ENCODE results near the gene MRPL58. TPM values are rescaled to one million over a fixed set of nuclear protein-coding genes. Genes with fewer than 3 reads are reported as not detected.
"Not testable (repeated sequence)": the region's sequence is repeated elsewhere in the genome, so short reads cannot be mapped to it uniquely, and the experiment has no call there.

Gene MRPL58
- total and polyA plus RNA-seq, 3 experiments from 2014 or later: 48.0 to 68.8 (median 65.5) TPM

- no peaks in the 10 kb centered on the region for H3K36me3 Mint-ChIP-seq
- no peak overlapping the region for H3K27ac Mint-ChIP-seq
- H3K4me3 ChIP-seq (ENCODE audit: low read length): no peak overlapping the region
- no peaks in the 10 kb centered on the region for H3K9me3 ChIP-seq (ENCODE audit: low read length)
- H3K27me3 ChIP-seq (ENCODE audit: insufficient read depth, low read length, poor library complexity, severe bottlenecking): no peaks in the 10 kb centered on the region
- H3K27me3 Mint-ChIP-seq: peaks cover 0 to 15% of the 10 kb centered on the region in 2 donors
- no peaks in the 10 kb centered on the region for H3K4me1 ChIP-seq (ENCODE audit: insufficient read depth, low read length)
- ChIA-PET CTCF (interaction anchor here (0.9 to 1.3 kb wide), 2 partner anchors 10 to 15 kb away, joined by 3 to 4 read pairs; partner anchors contain the start of genes CDR2L and MRPL58), POLR2A (no interaction called here)
- no peaks in the 10 kb centered on the region for H3K4me1 Mint-ChIP-seq
- no peak for DNase-seq
- H3K4me3 Mint-ChIP-seq: no peak overlapping the region
- no peak overlapping the region for H3K27ac ChIP-seq (ENCODE audit: low read depth, low read length)
- H3K9me3 Mint-ChIP-seq: no peaks in the 10 kb centered on the region
- H3K36me3 ChIP-seq (ENCODE audit: insufficient read depth, low read length): no peaks in the 10 kb centered on the region
These were observed 10.3 kb upstream of the MRPL58 start for GRCh38 chr17:75001915-75002843.

- POLR2A ChIA-PET: no interaction called here
- DNase-seq: no peak
- H3K36me3 Mint-ChIP-seq: no peaks in the 10 kb centered on the region
- no peak overlapping the region for H3K4me3 ChIP-seq (ENCODE audit: low read length)
- no peaks in the 10 kb centered on the region for H3K27me3 ChIP-seq (ENCODE audit: insufficient read depth, low read length, poor library complexity, severe bottlenecking)
- H3K27ac ChIP-seq (ENCODE audit: low read depth, low read length): no peak overlapping the region
- no peaks in the 10 kb centered on the region for H3K4me1 ChIP-seq (ENCODE audit: insufficient read depth, low read length)
- H3K27me3 Mint-ChIP-seq: peaks cover 0 to 12% of the 10 kb centered on the region in 2 donors
- H3K9me3 ChIP-seq (ENCODE audit: low read length): no peaks in the 10 kb centered on the region
- CTCF ChIA-PET: no interaction called here
- no peaks in the 10 kb centered on the region for H3K4me1 Mint-ChIP-seq
- H3K27ac Mint-ChIP-seq: no peak overlapping the region
- H3K4me3 Mint-ChIP-seq: no peak overlapping the region
- H3K36me3 ChIP-seq (ENCODE audit: insufficient read depth, low read length): no peaks in the 10 kb centered on the region
- no peaks in the 10 kb centered on the region for H3K9me3 Mint-ChIP-seq
These were observed 9.2 kb upstream of the MRPL58 start for GRCh38 chr17:75003070-75003956.

GRCh38 chr17:75003957-75004355 is 8.5 kb upstream of the MRPL58 start:
- H3K4me3 ChIP-seq (ENCODE audit: low read length): no peak overlapping the region
- CTCF ChIA-PET: interaction anchor here (1.3 to 3.5 kb wide), 2 partner anchors 15 to 43 kb away, joined by 3 to 18 read pairs; no protein-coding TSS in a partner anchor
- DNase-seq: no peak
- H3K36me3 ChIP-seq (ENCODE audit: insufficient read depth, low read length): no peaks in the 10 kb centered on the region
- H3K27me3 Mint-ChIP-seq: peaks cover 0 to 12% of the 10 kb centered on the region in 2 donors
- no peaks in the 10 kb centered on the region for H3K4me1 ChIP-seq (ENCODE audit: insufficient read depth, low read length)
- H3K27me3 ChIP-seq (ENCODE audit: insufficient read depth, low read length, poor library complexity, severe bottlenecking): no peaks in the 10 kb centered on the region
- no peaks in the 10 kb centered on the region for H3K9me3 ChIP-seq (ENCODE audit: low read length)
- H3K36me3 Mint-ChIP-seq: no peaks in the 10 kb centered on the region
- H3K4me3 Mint-ChIP-seq: no peak overlapping the region
- no peak overlapping the region for H3K27ac ChIP-seq (ENCODE audit: low read depth, low read length)
- POLR2A ChIA-PET: no interaction called here
- H3K4me1 Mint-ChIP-seq: no peaks in the 10 kb centered on the region
- H3K9me3 Mint-ChIP-seq: no peaks in the 10 kb centered on the region
- H3K27ac Mint-ChIP-seq: no peak overlapping the region

- Histone ChIP-seq H3K27me3 (ENCODE audit: insufficient read depth, low read length, poor library complexity, severe bottlenecking) (no peaks in the 10 kb centered on the region), H3K36me3 (ENCODE audit: insufficient read depth, low read length) (no peaks in the 10 kb centered on the region), H3K27ac (ENCODE audit: low read depth, low read length) (no peak overlapping the region), H3K4me3 (ENCODE audit: low read length) (no peak overlapping the region), H3K9me3 (ENCODE audit: low read length) (no peaks in the 10 kb centered on the region), H3K4me1 (ENCODE audit: insufficient read depth, low read length) (no peaks in the 10 kb centered on the region)
- H3K36me3 Mint-ChIP-seq: no peaks in the 10 kb centered on the region
- no peaks in the 10 kb centered on the region for H3K9me3 Mint-ChIP-seq
- ChIA-PET CTCF (interaction anchor here (1.3 to 3.5 kb wide), 2 partner anchors 14 to 43 kb away, joined by 3 to 18 read pairs; no protein-coding TSS in a partner anchor), POLR2A (no interaction called here)
- H3K27ac Mint-ChIP-seq: no peak overlapping the region
- peaks cover 0 to 12% of the 10 kb centered on the region in 2 donors for H3K27me3 Mint-ChIP-seq
- H3K4me3 Mint-ChIP-seq: no peak overlapping the region
- no peak for DNase-seq
- no peaks in the 10 kb centered on the region for H3K4me1 Mint-ChIP-seq
These were observed 8.1 kb upstream of the MRPL58 start for GRCh38 chr17:75004371-75004770.

GRCh38 chr17:75005291-75005690 is 7.2 kb upstream of the MRPL58 start:
- H3K36me3 Mint-ChIP-seq: no peaks in the 10 kb centered on the region
- DNase-seq: no peak
- Histone ChIP-seq H3K4me1 (ENCODE audit: insufficient read depth, low read length) (no peaks in the 10 kb centered on the region), H3K27me3 (ENCODE audit: insufficient read depth, low read length, poor library complexity, severe bottlenecking) (no peaks in the 10 kb centered on the region), H3K36me3 (ENCODE audit: insufficient read depth, low read length) (no peaks in the 10 kb centered on the region), H3K27ac (ENCODE audit: low read depth, low read length) (no peak overlapping the region), H3K9me3 (ENCODE audit: low read length) (no peaks in the 10 kb centered on the region), H3K4me3 (ENCODE audit: low read length) (no peak overlapping the region)
- no peak overlapping the region for H3K4me3 Mint-ChIP-seq
- H3K27me3 Mint-ChIP-seq: peaks cover 0 to 12% of the 10 kb centered on the region in 2 donors
- peak overlapping the region in 1 of 8 donors; percentile 72 for H3K27ac Mint-ChIP-seq
- ChIA-PET POLR2A (interaction anchor here (0.5 to 0.6 kb wide), 3 partner anchors 350 to 931 kb away, joined by 3 to 5 read pairs (median 5); no protein-coding TSS in a partner anchor), CTCF (interaction anchor here (1.3 to 3.5 kb wide), 3 partner anchors 14 to 109 kb away, joined by 3 to 18 read pairs (median 4); no protein-coding TSS in a partner anchor)
- H3K9me3 Mint-ChIP-seq: no peaks in the 10 kb centered on the region
- no peaks in the 10 kb centered on the region for H3K4me1 Mint-ChIP-seq

- DNase-seq; H3K36me3 ChIP-seq (ENCODE audit: insufficient read depth, low read length); H3K4me1 ChIP-seq (ENCODE audit: insufficient read depth, low read length); H3K36me3 Mint-ChIP-seq; H3K4me3 ChIP-seq (ENCODE audit: low read length); H3K9me3 Mint-ChIP-seq; H3K27ac Mint-ChIP-seq; H3K27me3 ChIP-seq (ENCODE audit: insufficient read depth, low read length, poor library complexity, severe bottlenecking); H3K4me1 Mint-ChIP-seq; H3K27ac ChIP-seq (ENCODE audit: low read depth, low read length); H3K9me3 ChIP-seq (ENCODE audit: low read length): not testable (repeated sequence)
- Mint-ChIP-seq H3K4me3 (peak overlapping the region in 1 of 7 donors; percentile 15), H3K27me3 (peaks cover 0 to 12% of the 10 kb centered on the region in 2 donors)
- ChIA-PET CTCF (interaction anchor here (1.4 to 3.5 kb wide), 3 partner anchors 45 to 108 kb away, joined by 3 to 18 read pairs (median 4); no protein-coding TSS in a partner anchor), POLR2A (interaction anchor here (0.6 to 0.9 kb wide), 2 partner anchors 44 to 931 kb away, joined by 3 to 6 read pairs; no protein-coding TSS in a partner anchor)
These were observed 6.4 kb upstream of the MRPL58 start for GRCh38 chr17:75006084-75006483.

- Histone ChIP-seq H3K36me3 (ENCODE audit: insufficient read depth, low read length) (no peaks in the 10 kb centered on the region), H3K27ac (ENCODE audit: low read depth, low read length) (no peak overlapping the region), H3K27me3 (ENCODE audit: insufficient read depth, low read length, poor library complexity, severe bottlenecking) (no peaks in the 10 kb centered on the region), H3K9me3 (ENCODE audit: low read length) (no peaks in the 10 kb centered on the region), H3K4me3 (ENCODE audit: low read length) (no peak overlapping the region), H3K4me1 (ENCODE audit: insufficient read depth, low read length) (no peaks in the 10 kb centered on the region)
- Mint-ChIP-seq H3K4me1 (peaks cover 0 to 2% (median 0%) of the 10 kb centered on the region in 3 donors), H3K9me3 (no peaks in the 10 kb centered on the region), H3K27ac (no peak overlapping the region), H3K4me3 (peak overlapping the region in 1 of 7 donors; percentile 15), H3K27me3 (peaks cover 0 to 12% of the 10 kb centered on the region in 2 donors), H3K36me3 (no peaks in the 10 kb centered on the region)
- ChIA-PET CTCF (interaction anchor here (1.4 to 3.5 kb wide), 3 partner anchors 46 to 107 kb away, joined by 3 to 18 read pairs (median 4); no protein-coding TSS in a partner anchor), POLR2A (interaction anchor here (0.9 kb wide), 1 partner anchor 45 kb away, joined by 6 read pairs; no protein-coding TSS in a partner anchor)
- no peak for DNase-seq
These were observed 5.8 kb upstream of the MRPL58 start for GRCh38 chr17:75006653-75007052.

Data from CD8-positive, alpha-beta memory T cell (primary cell).